Neural progenitor cell (in vitro differentiated cells): ENCODE measurements around the gene ABHD12. TPM values are rescaled to one million over a fixed set of nuclear protein-coding genes. Genes with fewer than 3 reads are reported as not detected.
A peak's percentile ranks its signal among the peaks of the same experiment; 100 is the strongest.

ENCODE experiments used
- DNase-seq: peaks from one replicate; pipeline ENCODE4 v3.0.0-alpha.2; 2016; ENCODE audit warnings: low spot score
- H2AFZ ChIP-seq: fragments of 200-600 bp; sonication (generic); replicated peaks from 2 replicates; pipeline ENCODE4 v1.6.1; 2016; ENCODE audit warnings: antibody characterized with exemption
- H3F3A ChIP-seq: fragments of 200-600 bp; sonication (generic); 2 replicates; pipeline ENCODE4 v1.6.1; 2016; ENCODE audit warnings: antibody characterized with exemption, low read depth
- H3K27ac ChIP-seq: fragments of 200-600 bp; sonication (generic); 2 replicates; pipeline ENCODE4 v1.5.1; 2016; ENCODE audit warnings: mild to moderate bottlenecking
- H3K27me3 ChIP-seq: fragments of 200-600 bp; sonication (generic); 2 replicates; pipeline ENCODE4 v1.6.1; 2016; ENCODE audit warnings: mild to moderate bottlenecking, moderate library complexity
- H3K36me3 ChIP-seq: fragments of 200-600 bp; sonication (generic); 2 replicates; pipeline ENCODE4 v1.5.1; 2016
- H3K4me1 ChIP-seq: fragments of 200-600 bp; sonication (generic); 2 replicates; pipeline ENCODE4 v1.6.1; 2016; ENCODE audit warnings: mixed run types
- H3K4me2 ChIP-seq: fragments of 200-600 bp; sonication (generic); 2 replicates; pipeline ENCODE4 v1.6.1; 2016
- H3K4me3 ChIP-seq: fragments of 200-600 bp; sonication (generic); 2 replicates; pipeline ENCODE4 v1.5.1; 2016
- H3K79me2 ChIP-seq: fragments of 200-600 bp; sonication (generic); 2 replicates; pipeline ENCODE4 v1.6.1; 2016; ENCODE audit warnings: low read depth
- H3K9ac ChIP-seq: fragments of 200-600 bp; sonication (generic); 2 replicates; pipeline ENCODE4 v1.6.1; 2016
- H3K9me3 ChIP-seq: fragments of 200-600 bp; sonication (generic); 2 replicates; pipeline ENCODE4 v1.5.1; 2016; ENCODE audit warnings: low read depth
- H4K20me1 ChIP-seq: fragments of 200-600 bp; sonication (generic); 2 replicates; pipeline ENCODE4 v1.6.1; 2016; ENCODE audit warnings: low read depth
- H3K27ac Mint-ChIP-seq: 3 replicates; pipeline ENCODE4 v1.8.0; 2021; ENCODE audit warnings: mixed read lengths
- H3K27me3 Mint-ChIP-seq: 2 replicates; pipeline ENCODE4 v1.8.0; 2022; ENCODE audit warnings: low read depth, mild to moderate bottlenecking, inconsistent platforms, moderate library complexity, mixed read lengths; ENCODE audit not compliant: insufficient read depth
- H3K36me3 Mint-ChIP-seq: 3 replicates; pipeline ENCODE4 v1.8.0; 2021; ENCODE audit warnings: mixed read lengths
- H3K4me1 Mint-ChIP-seq: 3 replicates; pipeline ENCODE4 v1.8.0; 2021; ENCODE audit warnings: mixed read lengths
- H3K4me3 Mint-ChIP-seq: 3 replicates; pipeline ENCODE4 v1.8.0; 2021; ENCODE audit warnings: mild to moderate bottlenecking, moderate library complexity, mixed read lengths
- H3K9me3 Mint-ChIP-seq: 3 replicates; pipeline ENCODE4 v1.8.0; 2020; ENCODE audit warnings: mixed read lengths
- EZH2 ChIP-seq: fragments of 200-600 bp; sonication (generic); IDR thresholded peaks from 2 replicates; pipeline ENCODE4 v1.6.1; 2017; ENCODE audit warnings: antibody characterized with exemption, mild to moderate bottlenecking, moderate library complexity
- EZH2phosphoT487 ChIP-seq: fragments of 200-600 bp; sonication (generic); IDR thresholded peaks from 2 replicates; pipeline ENCODE4 v1.6.1; 2017; ENCODE audit warnings: antibody characterized with exemption
- total RNA-seq: library from RNA; depleted of rRNA; stranded (reverse); fragments of >200 nt; gene quantifications from 2 replicates; pipeline ENCODE4 v1.2.3, GENCODE V29; 2015; ENCODE audit warnings: low replicate concordance
- TF ChIP-seq, protein P1 (sequence below): fragments of 200-600 bp; sonication (generic); IDR thresholded peaks from 2 replicates; pipeline ENCODE4 v1.5.1; 2017; ENCODE audit warnings: antibody characterized with exemption, mild to moderate bottlenecking

The ABHD12 gene
- total RNA-seq, 1 donor from 2014 or later: 20.8 TPM

DNA sequence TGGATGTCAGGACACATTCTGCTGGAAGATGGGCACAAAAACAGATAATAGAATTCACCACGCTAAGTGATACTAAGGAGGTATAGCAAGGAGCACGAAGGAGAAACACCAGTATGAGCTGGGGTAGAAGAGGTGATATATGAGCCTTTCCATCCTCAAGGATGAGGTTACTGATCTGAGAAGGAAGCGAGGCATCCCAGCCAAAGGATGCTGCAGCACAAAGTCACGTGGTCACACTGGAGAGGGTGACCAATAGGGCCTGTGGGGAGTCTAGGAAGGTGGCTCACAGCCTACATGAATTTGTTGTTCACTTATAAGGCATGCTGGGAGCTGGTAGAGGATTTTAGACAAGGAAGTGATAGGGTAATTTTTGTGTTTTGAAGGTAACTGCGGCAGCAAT is 18.3 kb upstream of the ABHD12 start:
- no peak overlapping the region for H3K27ac Mint-ChIP-seq
- peaks cover 19% of the 10 kb centered on the region for H3K4me1 Mint-ChIP-seq
- Histone ChIP-seq H3K27me3 (no peaks in the 10 kb centered on the region), H3K9ac (peak overlapping the region; percentile 92), H3K9me3 (no peaks in the 10 kb centered on the region), H3F3A (peaks cover 3% of the 10 kb centered on the region), H3K27ac (no peak overlapping the region), H3K79me2 (peaks cover 64% of the 10 kb centered on the region), H4K20me1 (peaks cover 14% of the 10 kb centered on the region), H2AFZ (no peak overlapping the region), H3K36me3 (peaks cover 4% of the 10 kb centered on the region), H3K4me2 (peak overlapping the region; percentile 94), H3K4me1 (peaks cover 15% of the 10 kb centered on the region), H3K4me3 (peak overlapping the region; percentile 90)
- H3K27me3 Mint-ChIP-seq: peaks cover 5% of the 10 kb centered on the region
- TF ChIP-seq EZH2phosphoT487: no peak
- no peak for TF ChIP-seq EZH2
- TF ChIP-seq, protein P1, sequence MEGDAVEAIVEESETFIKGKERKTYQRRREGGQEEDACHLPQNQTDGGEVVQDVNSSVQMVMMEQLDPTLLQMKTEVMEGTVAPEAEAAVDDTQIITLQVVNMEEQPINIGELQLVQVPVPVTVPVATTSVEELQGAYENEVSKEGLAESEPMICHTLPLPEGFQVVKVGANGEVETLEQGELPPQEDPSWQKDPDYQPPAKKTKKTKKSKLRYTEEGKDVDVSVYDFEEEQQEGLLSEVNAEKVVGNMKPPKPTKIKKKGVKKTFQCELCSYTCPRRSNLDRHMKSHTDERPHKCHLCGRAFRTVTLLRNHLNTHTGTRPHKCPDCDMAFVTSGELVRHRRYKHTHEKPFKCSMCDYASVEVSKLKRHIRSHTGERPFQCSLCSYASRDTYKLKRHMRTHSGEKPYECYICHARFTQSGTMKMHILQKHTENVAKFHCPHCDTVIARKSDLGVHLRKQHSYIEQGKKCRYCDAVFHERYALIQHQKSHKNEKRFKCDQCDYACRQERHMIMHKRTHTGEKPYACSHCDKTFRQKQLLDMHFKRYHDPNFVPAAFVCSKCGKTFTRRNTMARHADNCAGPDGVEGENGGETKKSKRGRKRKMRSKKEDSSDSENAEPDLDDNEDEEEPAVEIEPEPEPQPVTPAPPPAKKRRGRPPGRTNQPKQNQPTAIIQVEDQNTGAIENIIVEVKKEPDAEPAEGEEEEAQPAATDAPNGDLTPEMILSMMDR: no peak
- no peak for DNase-seq
- H3K9me3 Mint-ChIP-seq: peaks cover 7% of the 10 kb centered on the region
- H3K4me3 Mint-ChIP-seq: peak overlapping the region; percentile 96
- H3K36me3 Mint-ChIP-seq: peaks cover 2% of the 10 kb centered on the region

DNA sequence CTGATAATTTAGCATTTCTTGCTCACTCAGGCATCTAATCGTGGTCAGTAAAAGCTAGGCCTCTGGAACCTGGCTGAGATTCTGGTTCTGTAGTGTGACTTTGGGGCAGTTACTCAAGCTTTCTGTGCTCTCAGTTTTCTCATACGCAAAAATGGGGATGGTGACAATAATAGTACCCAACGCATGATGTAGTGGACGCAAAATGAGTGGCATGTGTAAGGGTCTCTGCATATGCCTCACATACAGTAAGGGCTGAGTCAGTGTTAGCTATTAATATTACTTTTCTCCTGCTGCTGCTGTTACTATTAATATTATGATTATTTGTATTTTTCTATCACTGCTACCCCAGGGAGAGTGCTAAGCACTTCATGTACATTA is 17.5 kb upstream of the ABHD12 start:
- H3K27me3 Mint-ChIP-seq: peaks cover 8% of the 10 kb centered on the region
- no peak for DNase-seq
- peaks cover 15% of the 10 kb centered on the region for H3K4me1 ChIP-seq
- H3K4me3 Mint-ChIP-seq: peak overlapping the region; percentile 96
- TF ChIP-seq EZH2: no peak
- TF ChIP-seq, protein P1: no peak
- TF ChIP-seq EZH2phosphoT487: no peak
- no peaks in the 10 kb centered on the region for H3K9me3 ChIP-seq
- H3K27ac ChIP-seq: no peak overlapping the region
- H3K36me3 ChIP-seq: no peaks in the 10 kb centered on the region
- peak overlapping the region; percentile 94 for H3K4me2 ChIP-seq
- peaks cover 3% of the 10 kb centered on the region for H3F3A ChIP-seq
- H3K36me3 Mint-ChIP-seq: no peaks in the 10 kb centered on the region
- peaks cover 13% of the 10 kb centered on the region for H3K9me3 Mint-ChIP-seq
- peaks cover 19% of the 10 kb centered on the region for H3K4me1 Mint-ChIP-seq
- peak overlapping the region; percentile 96 for H3K27ac Mint-ChIP-seq
- no peaks in the 10 kb centered on the region for H3K27me3 ChIP-seq
- peak overlapping the region; percentile 93 for H2AFZ ChIP-seq
- peaks cover 11% of the 10 kb centered on the region for H4K20me1 ChIP-seq
- peak overlapping the region; percentile 92 for H3K9ac ChIP-seq
- H3K4me3 ChIP-seq: peak overlapping the region; percentile 90
- peaks cover 56% of the 10 kb centered on the region for H3K79me2 ChIP-seq

DNA sequence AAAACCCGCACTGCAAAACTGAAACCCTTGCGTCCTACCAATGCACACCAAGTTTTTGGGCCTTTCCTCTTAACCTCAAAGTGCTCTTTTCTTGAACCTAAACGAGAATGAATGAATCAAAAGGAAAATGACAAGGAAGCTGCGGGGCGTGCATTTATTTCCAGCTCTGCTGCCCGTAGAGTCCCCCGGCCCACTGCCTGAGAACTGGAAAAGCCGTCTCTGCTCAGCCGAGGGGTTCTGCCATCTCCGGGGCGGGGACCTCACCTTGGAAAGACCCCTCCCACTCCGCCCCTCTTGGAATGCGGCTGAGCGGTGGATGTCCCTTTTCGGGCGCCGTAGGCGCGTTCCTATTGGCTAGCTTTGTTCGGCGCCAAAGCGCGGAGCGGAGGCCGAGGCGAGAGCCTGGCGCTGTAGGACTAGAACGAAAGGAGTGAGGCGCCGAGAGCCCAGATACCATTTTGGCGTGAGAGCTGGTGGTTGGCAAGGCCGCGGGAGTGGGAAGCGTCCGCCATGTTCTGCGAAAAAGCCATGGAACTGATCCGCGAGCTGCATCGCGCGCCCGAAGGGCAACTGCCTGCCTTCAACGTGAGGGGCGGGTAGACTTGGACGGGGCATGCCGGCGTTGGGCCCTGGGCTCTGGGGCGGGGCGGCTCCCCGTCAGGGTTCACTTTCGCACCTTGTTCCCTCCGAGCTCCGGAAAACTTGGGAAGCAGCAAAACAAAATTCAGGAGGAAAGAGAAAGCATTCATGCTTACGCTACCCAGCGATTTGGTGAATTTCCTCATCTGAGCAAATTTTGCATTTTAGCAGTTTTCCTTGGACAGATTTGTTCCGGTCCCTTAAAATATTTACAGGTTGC is 16.9 kb upstream of the ABHD12 start, which contains the start of gene GINS1:
GINS1 (plus strand) TSS at position 363 of the 859 bp plus-strand sequence; CDS start at position 511, 148 bp downstream.
- Mint-ChIP-seq H3K27ac (peak within 1 kb of the TSS; percentile 96), H3K27me3 (peaks cover 8% of the 10 kb centered on the region), H3K4me3 (peak within 1 kb of the TSS; percentile 96), H3K4me1 (peaks cover 19% of the 10 kb centered on the region), H3K36me3 (peaks cover 2% of the 10 kb centered on the region), H3K9me3 (peaks cover 19% of the 10 kb centered on the region)
- H3K27ac ChIP-seq: peak within 1 kb of the TSS; percentile 69
- no peaks in the 10 kb centered on the region for H3K36me3 ChIP-seq
- H3K9me3 ChIP-seq: no peaks in the 10 kb centered on the region
- no peaks in the 10 kb centered on the region for H3K27me3 ChIP-seq
- peaks cover 3% of the 10 kb centered on the region for H3F3A ChIP-seq
- H3K79me2 ChIP-seq: peaks cover 50% of the 10 kb centered on the region
- peak within 1 kb of the TSS; percentile 93 for H2AFZ ChIP-seq
- H3K9ac ChIP-seq: peak within 1 kb of the TSS; percentile 92
- H3K4me2 ChIP-seq: peak within 1 kb of the TSS; percentile 94
- TF ChIP-seq, protein P1: peak; percentile 3
- no peak for TF ChIP-seq EZH2phosphoT487
- no peak for TF ChIP-seq EZH2
- H3K4me1 ChIP-seq: peaks cover 15% of the 10 kb centered on the region
- peaks cover 11% of the 10 kb centered on the region for H4K20me1 ChIP-seq
- peak; percentile 96 for DNase-seq
- peak within 1 kb of the TSS; percentile 90 for H3K4me3 ChIP-seq
